Activated T-helper 17 cell treated with anti-CD3 and anti-CD28 coated beads, Interleukin-2, amount 50 U/mL, for 72 hours (primary cell): ENCODE data around the gene RYR3. TPM values are rescaled to one million over a fixed set of nuclear protein-coding genes. Genes with fewer than 3 reads are reported as not detected.

Experiments
- ATAC-seq: fragments of 150-1000 bp; cut with Tn5 transposase; replicated peaks from 2 replicates; pipeline ENCODE4 v1.10.0; 2021; ENCODE audit warnings: mild to moderate bottlenecking, moderate library complexity
- H3K27ac Mint-ChIP-seq: one replicate; pipeline ENCODE4 v1.8.0; 2022; ENCODE audit warnings: mixed read lengths
- H3K27me3 Mint-ChIP-seq: one replicate; pipeline ENCODE4 v1.8.0; 2022; ENCODE audit warnings: mixed read lengths
- H3K36me3 Mint-ChIP-seq: one replicate; pipeline ENCODE4 v1.8.0; 2022; ENCODE audit warnings: low read depth, mild to moderate bottlenecking, mixed read lengths
- H3K4me1 Mint-ChIP-seq: one replicate; pipeline ENCODE4 v1.8.0; 2022; ENCODE audit warnings: mixed read lengths
- H3K4me3 Mint-ChIP-seq: one replicate; pipeline ENCODE4 v1.8.0; 2022; ENCODE audit warnings: mild to moderate bottlenecking, mixed read lengths
- H3K9me3 Mint-ChIP-seq: one replicate; pipeline ENCODE4 v1.8.0; 2022; ENCODE audit warnings: mixed read lengths
- total RNA-seq, 2 donors: library from RNA; stranded (reverse); gene quantifications; one replicate each; pipeline ENCODE4 v1.2.3, GENCODE V29; 2022

RYR3 gene
- total RNA-seq, 2 donors from 2014 or later, result not detected

GRCh38 chr15:33600212-33600611 lies 289.4 kb downstream of the RYR3 start:
- Mint-ChIP-seq H3K36me3 (no peaks in the 10 kb centered on the region), H3K27ac (no peak overlapping the region), H3K4me1 (no peaks in the 10 kb centered on the region), H3K9me3 (no peaks in the 10 kb centered on the region), H3K27me3 (peaks cover 6% of the 10 kb centered on the region), H3K4me3 (no peak overlapping the region)
- no peak for ATAC-seq

GRCh38 chr15:33601461-33601860 lies 290.7 kb downstream of the RYR3 start:
- H3K27ac Mint-ChIP-seq, result no peak overlapping the region
- no peak for ATAC-seq

GRCh38 chr15:33608714-33609113 lies 297.9 kb downstream of the RYR3 start:
- H3K27ac Mint-ChIP-seq, result no peak overlapping the region
- H3K4me1 Mint-ChIP-seq, result no peaks in the 10 kb centered on the region
- ATAC-seq, result no peak
- no peak overlapping the region for H3K4me3 Mint-ChIP-seq
- H3K36me3 Mint-ChIP-seq, result no peaks in the 10 kb centered on the region
- no peaks in the 10 kb centered on the region for H3K9me3 Mint-ChIP-seq
- H3K27me3 Mint-ChIP-seq, result peaks cover 6% of the 10 kb centered on the region

More at GRCh38 chr15:33601461-33601860, 290.7 kb downstream of the RYR3 start:
- no peaks in the 10 kb centered on the region for H3K36me3 Mint-ChIP-seq
- H3K27me3 Mint-ChIP-seq, result peaks cover 6% of the 10 kb centered on the region
- H3K4me3 Mint-ChIP-seq, result no peak overlapping the region
- no peaks in the 10 kb centered on the region for H3K4me1 Mint-ChIP-seq
- H3K9me3 Mint-ChIP-seq, result no peaks in the 10 kb centered on the region

GRCh38 chr15:33612721-33613304 lies 302.0 kb downstream of the RYR3 start:
- no peak overlapping the region for H3K27ac Mint-ChIP-seq
- no peaks in the 10 kb centered on the region for H3K9me3 Mint-ChIP-seq
- no peaks in the 10 kb centered on the region for H3K4me1 Mint-ChIP-seq

GRCh38 chr15:33616475-33616874 lies 305.7 kb downstream of the RYR3 start:
- Mint-ChIP-seq H3K4me3 (no peak overlapping the region), H3K9me3 (no peaks in the 10 kb centered on the region), H3K27me3 (peaks cover 7% of the 10 kb centered on the region), H3K27ac (no peak overlapping the region), H3K36me3 (no peaks in the 10 kb centered on the region), H3K4me1 (no peaks in the 10 kb centered on the region)
- no peak for ATAC-seq

More at GRCh38 chr15:33612721-33613304, 302.0 kb downstream of the RYR3 start:
- Mint-ChIP-seq H3K27me3 (peaks cover 7% of the 10 kb centered on the region), H3K4me3 (no peak overlapping the region), H3K36me3 (no peaks in the 10 kb centered on the region)
- ATAC-seq, result no peak

- Mint-ChIP-seq H3K36me3 (no peaks in the 10 kb centered on the region), H3K27ac (no peak overlapping the region), H3K27me3 (peaks cover 16% of the 10 kb centered on the region), H3K9me3 (no peaks in the 10 kb centered on the region), H3K4me1 (no peaks in the 10 kb centered on the region), H3K4me3 (no peak overlapping the region)
- no peak for ATAC-seq
Observed at GRCh38 chr15:33618350-33618749, 307.6 kb downstream of the RYR3 start.

- H3K36me3 Mint-ChIP-seq, result no peaks in the 10 kb centered on the region
- H3K27ac Mint-ChIP-seq, result no peak overlapping the region
- H3K4me1 Mint-ChIP-seq, result no peaks in the 10 kb centered on the region
- ATAC-seq, result no peak
- no peaks in the 10 kb centered on the region for H3K9me3 Mint-ChIP-seq
- H3K4me3 Mint-ChIP-seq, result no peak overlapping the region
- H3K27me3 Mint-ChIP-seq, result peaks cover 31% of the 10 kb centered on the region
Observed at GRCh38 chr15:33621141-33621540, 310.4 kb downstream of the RYR3 start.

GRCh38 chr15:33623010-33623409 lies 312.2 kb downstream of the RYR3 start:
- Mint-ChIP-seq H3K9me3 (no peaks in the 10 kb centered on the region), H3K36me3 (no peaks in the 10 kb centered on the region), H3K4me3 (no peak overlapping the region), H3K4me1 (no peaks in the 10 kb centered on the region), H3K27me3 (peaks cover 38% of the 10 kb centered on the region), H3K27ac (no peak overlapping the region)
- no peak for ATAC-seq

GRCh38 chr15:33624439-33624838 lies 313.7 kb downstream of the RYR3 start:
- H3K4me1 Mint-ChIP-seq, result no peaks in the 10 kb centered on the region
- no peaks in the 10 kb centered on the region for H3K9me3 Mint-ChIP-seq
- ATAC-seq, result no peak
- no peak overlapping the region for H3K4me3 Mint-ChIP-seq
- H3K27me3 Mint-ChIP-seq, result peaks cover 40% of the 10 kb centered on the region
- no peaks in the 10 kb centered on the region for H3K36me3 Mint-ChIP-seq
- H3K27ac Mint-ChIP-seq, result no peak overlapping the region

GRCh38 chr15:33629647-33630046 lies 318.9 kb downstream of the RYR3 start:
- no peak for ATAC-seq
- Mint-ChIP-seq H3K27me3 (peaks cover 33% of the 10 kb centered on the region), H3K4me1 (no peaks in the 10 kb centered on the region), H3K36me3 (no peaks in the 10 kb centered on the region), H3K4me3 (no peak overlapping the region), H3K9me3 (no peaks in the 10 kb centered on the region), H3K27ac (no peak overlapping the region)

GRCh38 chr15:33636234-33636633 lies 325.5 kb downstream of the RYR3 start:
- Mint-ChIP-seq H3K27me3 (peaks cover 26% of the 10 kb centered on the region), H3K9me3 (no peaks in the 10 kb centered on the region), H3K4me3 (no peak overlapping the region), H3K36me3 (no peaks in the 10 kb centered on the region), H3K4me1 (no peaks in the 10 kb centered on the region), H3K27ac (no peak overlapping the region)
- ATAC-seq, result no peak

- Mint-ChIP-seq H3K4me3 (no peak overlapping the region), H3K36me3 (no peaks in the 10 kb centered on the region), H3K9me3 (no peaks in the 10 kb centered on the region), H3K27me3 (peaks cover 30% of the 10 kb centered on the region), H3K4me1 (no peaks in the 10 kb centered on the region), H3K27ac (no peak overlapping the region)
- no peak for ATAC-seq
Observed at GRCh38 chr15:33636958-33637357, 326.2 kb downstream of the RYR3 start.

- Mint-ChIP-seq H3K27ac (no peak overlapping the region), H3K4me1 (no peaks in the 10 kb centered on the region), H3K27me3 (peaks cover 30% of the 10 kb centered on the region), H3K36me3 (no peaks in the 10 kb centered on the region), H3K4me3 (no peak overlapping the region), H3K9me3 (no peaks in the 10 kb centered on the region)
- ATAC-seq, result no peak
Observed at GRCh38 chr15:33638453-33638852, 327.7 kb downstream of the RYR3 start.

GRCh38 chr15:33639051-33639450 lies 328.3 kb downstream of the RYR3 start:
- H3K27me3 Mint-ChIP-seq, result peaks cover 30% of the 10 kb centered on the region
- no peaks in the 10 kb centered on the region for H3K9me3 Mint-ChIP-seq
- no peak for ATAC-seq
- no peak overlapping the region for H3K27ac Mint-ChIP-seq
- no peaks in the 10 kb centered on the region for H3K36me3 Mint-ChIP-seq
- no peaks in the 10 kb centered on the region for H3K4me1 Mint-ChIP-seq
- no peak overlapping the region for H3K4me3 Mint-ChIP-seq

- Mint-ChIP-seq H3K4me3 (no peak overlapping the region), H3K36me3 (no peaks in the 10 kb centered on the region), H3K27ac (no peak overlapping the region), H3K27me3 (peaks cover 28% of the 10 kb centered on the region), H3K4me1 (no peaks in the 10 kb centered on the region), H3K9me3 (no peaks in the 10 kb centered on the region)
- ATAC-seq, result no peak
Observed at GRCh38 chr15:33639456-33639855, 328.7 kb downstream of the RYR3 start.

GRCh38 chr15:33639978-33640377 lies 329.2 kb downstream of the RYR3 start:
- no peaks in the 10 kb centered on the region for H3K9me3 Mint-ChIP-seq
- ATAC-seq, result no peak
- H3K4me1 Mint-ChIP-seq, result no peaks in the 10 kb centered on the region
- peaks cover 27% of the 10 kb centered on the region for H3K27me3 Mint-ChIP-seq
- H3K27ac Mint-ChIP-seq, result no peak overlapping the region
- H3K4me3 Mint-ChIP-seq, result no peak overlapping the region
- no peaks in the 10 kb centered on the region for H3K36me3 Mint-ChIP-seq
